Loucy (cell line): ENCODE measurements around the gene C6orf62.

Source experiments
- H2AFZ ChIP-seq: fragments of 200-600 bp; sonication (generic); 2 replicates; pipeline ENCODE4 v1.6.0; 2016; ENCODE audit warnings: antibody characterized with exemption, mild to moderate bottlenecking, low read length, moderate library complexity
- H3F3A ChIP-seq: fragments of 200-600 bp; 2 replicates; pipeline ENCODE4 v1.6.0; 2016; ENCODE audit warnings: antibody characterized with exemption, low read depth, mild to moderate bottlenecking
- H3K27me3 ChIP-seq: fragments of 200-600 bp; sonication (generic); 2 replicates; pipeline ENCODE4 v1.6.1; 2014; ENCODE audit warnings: low read length, mild to moderate bottlenecking; ENCODE audit not compliant: insufficient read depth, poor library complexity, severe bottlenecking
- H3K36me3 ChIP-seq: fragments of 200-600 bp; sonication (generic); 2 replicates; pipeline ENCODE4 v1.6.1; 2016; ENCODE audit warnings: low read length; ENCODE audit not compliant: insufficient read depth
- H3K4me1 ChIP-seq: fragments of 200-600 bp; sonication (generic); 2 replicates; pipeline ENCODE4 v1.5.1; 2014; ENCODE audit warnings: low read length, mild to moderate bottlenecking; ENCODE audit not compliant: insufficient read depth, poor library complexity, severe bottlenecking
- H3K4me2 ChIP-seq: fragments of 200-600 bp; sonication (generic); 2 replicates; pipeline ENCODE4 v1.6.0; 2014; ENCODE audit warnings: antibody characterized with exemption, low read length, low read depth, mild to moderate bottlenecking; ENCODE audit not compliant: poor library complexity, severe bottlenecking
- H3K4me3 ChIP-seq: fragments of 200-600 bp; sonication (generic); 2 replicates; pipeline ENCODE4 v1.5.1; 2014; ENCODE audit warnings: low read length, mild to moderate bottlenecking, mixed read lengths; ENCODE audit not compliant: poor library complexity, severe bottlenecking
- H3K79me2 ChIP-seq: fragments of 200-600 bp; sonication (generic); 2 replicates; pipeline ENCODE4 v1.6.1; 2014; ENCODE audit warnings: low read length; ENCODE audit not compliant: insufficient read depth
- H3K9ac ChIP-seq: fragments of 200-600 bp; sonication (generic); 2 replicates; pipeline ENCODE4 v1.6.0; 2014; ENCODE audit warnings: mild to moderate bottlenecking, low read depth, low read length, moderate library complexity; ENCODE audit not compliant: poor library complexity, severe bottlenecking
- H3K9me2 ChIP-seq: fragments of 200-600 bp; sonication (generic); replicated peaks from 2 replicates; pipeline ENCODE4 v1.6.1; 2016; ENCODE audit warnings: low read depth, low read length, mixed read lengths
- H3K9me3 ChIP-seq: fragments of 200-600 bp; sonication (generic); 2 replicates; pipeline ENCODE4 v1.6.1; 2014; ENCODE audit warnings: mild to moderate bottlenecking, antibody characterized with exemption, low read length, low read depth; ENCODE audit not compliant: insufficient read depth
- H4K20me1 ChIP-seq: fragments of 200-600 bp; sonication (generic); 2 replicates; pipeline ENCODE4 v1.6.0; 2014; ENCODE audit warnings: antibody characterized with exemption, low read length, mild to moderate bottlenecking; ENCODE audit not compliant: insufficient read depth, poor library complexity, severe bottlenecking
- EZH2phosphoT487 ChIP-seq: fragments of 200-600 bp; IDR thresholded peaks from 2 replicates; pipeline ENCODE4 v1.6.1; 2018; ENCODE audit warnings: antibody characterized with exemption, mild to moderate bottlenecking, moderate library complexity, borderline replicate concordance
- TF ChIP-seq, protein P1 (sequence below): fragments of 200-600 bp; sonication (generic); conservative IDR thresholded peaks from 2 replicates; pipeline ENCODE4 v1.5.1; 2014; ENCODE audit warnings: mild to moderate bottlenecking, antibody characterized with exemption, low read length

The C6orf62 gene

DNA sequence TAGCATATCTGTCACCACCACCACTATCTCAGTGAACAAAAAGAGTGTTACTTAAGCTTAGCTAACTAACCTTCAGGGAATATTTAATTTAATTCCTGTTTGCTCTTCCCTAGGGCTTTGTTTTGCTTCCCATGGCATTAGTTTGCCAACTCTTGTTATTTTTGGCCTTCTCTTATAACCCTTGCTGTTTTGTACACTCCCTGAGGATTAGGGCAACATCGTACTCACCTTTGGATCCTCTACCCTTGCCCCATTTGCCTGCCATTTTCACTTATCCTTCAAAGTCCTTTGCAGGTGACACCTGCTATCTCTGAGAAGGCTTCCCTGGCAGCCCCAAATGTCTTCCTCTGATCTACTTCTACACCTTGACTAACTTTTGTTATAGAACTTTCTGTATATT lies 28.4 kb downstream of the C6orf62 start:
- H3F3A ChIP-seq, result no peaks in the 10 kb centered on the region
- no peak overlapping the region for H2AFZ ChIP-seq
- TF ChIP-seq, protein P1, sequence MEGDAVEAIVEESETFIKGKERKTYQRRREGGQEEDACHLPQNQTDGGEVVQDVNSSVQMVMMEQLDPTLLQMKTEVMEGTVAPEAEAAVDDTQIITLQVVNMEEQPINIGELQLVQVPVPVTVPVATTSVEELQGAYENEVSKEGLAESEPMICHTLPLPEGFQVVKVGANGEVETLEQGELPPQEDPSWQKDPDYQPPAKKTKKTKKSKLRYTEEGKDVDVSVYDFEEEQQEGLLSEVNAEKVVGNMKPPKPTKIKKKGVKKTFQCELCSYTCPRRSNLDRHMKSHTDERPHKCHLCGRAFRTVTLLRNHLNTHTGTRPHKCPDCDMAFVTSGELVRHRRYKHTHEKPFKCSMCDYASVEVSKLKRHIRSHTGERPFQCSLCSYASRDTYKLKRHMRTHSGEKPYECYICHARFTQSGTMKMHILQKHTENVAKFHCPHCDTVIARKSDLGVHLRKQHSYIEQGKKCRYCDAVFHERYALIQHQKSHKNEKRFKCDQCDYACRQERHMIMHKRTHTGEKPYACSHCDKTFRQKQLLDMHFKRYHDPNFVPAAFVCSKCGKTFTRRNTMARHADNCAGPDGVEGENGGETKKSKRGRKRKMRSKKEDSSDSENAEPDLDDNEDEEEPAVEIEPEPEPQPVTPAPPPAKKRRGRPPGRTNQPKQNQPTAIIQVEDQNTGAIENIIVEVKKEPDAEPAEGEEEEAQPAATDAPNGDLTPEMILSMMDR, result no peak
- no peak for TF ChIP-seq EZH2phosphoT487
- peaks cover 5% of the 10 kb centered on the region for H3K4me1 ChIP-seq
- no peaks in the 10 kb centered on the region for H4K20me1 ChIP-seq
- H3K79me2 ChIP-seq, result no peaks in the 10 kb centered on the region
- H3K36me3 ChIP-seq, result no peaks in the 10 kb centered on the region
- no peak overlapping the region for H3K4me2 ChIP-seq
- no peaks in the 10 kb centered on the region for H3K9me2 ChIP-seq
- H3K9me3 ChIP-seq, result no peaks in the 10 kb centered on the region
- H3K4me3 ChIP-seq, result no peak overlapping the region
- no peak overlapping the region for H3K9ac ChIP-seq
- no peaks in the 10 kb centered on the region for H3K27me3 ChIP-seq

GRCh38 chr6:24689964-24690363 lies 29.0 kb downstream of the C6orf62 start:
- H3K9ac ChIP-seq, result no peak overlapping the region
- peaks cover 5% of the 10 kb centered on the region for H3K4me1 ChIP-seq
- H3K9me2 ChIP-seq, result no peaks in the 10 kb centered on the region
- no peak overlapping the region for H3K4me3 ChIP-seq
- H3K4me2 ChIP-seq, result no peak overlapping the region
- no peaks in the 10 kb centered on the region for H4K20me1 ChIP-seq
- no peaks in the 10 kb centered on the region for H3K36me3 ChIP-seq
- no peaks in the 10 kb centered on the region for H3K27me3 ChIP-seq
- no peaks in the 10 kb centered on the region for H3F3A ChIP-seq
- no peaks in the 10 kb centered on the region for H3K79me2 ChIP-seq
- TF ChIP-seq, protein P1, result no peak
- TF ChIP-seq EZH2phosphoT487, result no peak
- no peaks in the 10 kb centered on the region for H3K9me3 ChIP-seq
- H2AFZ ChIP-seq, result no peak overlapping the region

DNA sequence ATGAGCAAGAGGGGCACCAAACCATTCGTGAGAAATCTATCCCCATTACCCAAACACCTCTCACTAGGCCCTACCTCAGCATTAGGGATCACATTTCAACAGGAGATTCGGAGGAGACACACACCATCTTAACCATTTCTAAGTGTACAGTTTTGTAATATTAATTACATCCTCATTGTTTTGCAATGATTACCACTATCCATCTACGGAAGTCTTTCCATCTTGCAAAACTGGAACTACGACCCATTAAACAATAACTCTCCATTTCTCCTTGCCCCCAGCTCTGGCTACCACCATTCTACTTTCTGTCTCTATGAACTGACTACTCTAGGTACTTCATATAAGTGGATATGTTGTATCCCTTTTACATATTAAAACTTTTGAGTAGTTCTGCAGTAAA lies 32.0 kb downstream of the C6orf62 start:
- Histone ChIP-seq H3K36me3 (no peaks in the 10 kb centered on the region), H3K4me1 (no peaks in the 10 kb centered on the region), H2AFZ (no peak overlapping the region), H3K9me2 (no peaks in the 10 kb centered on the region), H3K27me3 (no peaks in the 10 kb centered on the region), H4K20me1 (no peaks in the 10 kb centered on the region), H3K9me3 (no peaks in the 10 kb centered on the region), H3F3A (no peaks in the 10 kb centered on the region), H3K9ac (no peak overlapping the region), H3K4me3 (no peak overlapping the region), H3K4me2 (no peak overlapping the region), H3K79me2 (no peaks in the 10 kb centered on the region)
- TF ChIP-seq EZH2phosphoT487, result no peak
- TF ChIP-seq, protein P1, result no peak
